ENCODE results near the gene PREX1.

The PREX1 gene

GRCh38 chr20:48702455-48702913, 125.3 kb downstream of the PREX1 start:
- DNase-seq (ENCODE audit: low read depth), result no peak

GRCh38 chr20:48701702-48702101, 126.1 kb downstream of the PREX1 start:
- DNase-seq (ENCODE audit: low read depth), result no peak

GRCh38 chr20:48698507-48699267, 129.1 kb downstream of the PREX1 start:
- no peak for DNase-seq (ENCODE audit: low read depth)

- no peak for DNase-seq (ENCODE audit: low read depth)
Measured at GRCh38 chr20:48697845-48698491, 129.8 kb downstream of the PREX1 start.

GRCh38 chr20:48696671-48697070, 131.1 kb downstream of the PREX1 start:
- no peak for DNase-seq (ENCODE audit: low read depth)

- no peak for DNase-seq (ENCODE audit: low read depth)
Measured at GRCh38 chr20:48695738-48696137, 132.1 kb downstream of the PREX1 start.

GRCh38 chr20:48695255-48695654, 132.5 kb downstream of the PREX1 start:
- DNase-seq (ENCODE audit: low read depth), result no peak

GRCh38 chr20:48694381-48694865, 133.4 kb downstream of the PREX1 start:
- no peak for DNase-seq (ENCODE audit: low read depth)

- no peak for DNase-seq (ENCODE audit: low read depth)
Measured at GRCh38 chr20:48691523-48691922, 136.3 kb downstream of the PREX1 start.

GRCh38 chr20:48690888-48691287, 136.9 kb downstream of the PREX1 start:
- no peak for DNase-seq (ENCODE audit: low read depth)

- DNase-seq (ENCODE audit: low read depth), result no peak
Measured at GRCh38 chr20:48689874-48690571, 137.8 kb downstream of the PREX1 start.

GRCh38 chr20:48689388-48689787, 138.4 kb downstream of the PREX1 start:
- DNase-seq (ENCODE audit: low read depth), result no peak

GRCh38 chr20:48688579-48688978, 139.2 kb downstream of the PREX1 start:
- no peak for DNase-seq (ENCODE audit: low read depth)

GRCh38 chr20:48687117-48687800, 140.5 kb downstream of the PREX1 start:
- DNase-seq (ENCODE audit: low read depth), result no peak

GRCh38 chr20:48686238-48687116, 141.3 kb downstream of the PREX1 start:
- no peak for DNase-seq (ENCODE audit: low read depth)

GRCh38 chr20:48685300-48685699, 142.5 kb downstream of the PREX1 start:
- no peak for DNase-seq (ENCODE audit: low read depth)

- no peak for DNase-seq (ENCODE audit: low read depth)
Measured at GRCh38 chr20:48684501-48685041, 143.2 kb downstream of the PREX1 start.

GRCh38 chr20:48683467-48684175, 144.2 kb downstream of the PREX1 start:
- DNase-seq (ENCODE audit: low read depth), result no peak

GRCh38 chr20:48682529-48683363, 145.1 kb downstream of the PREX1 start:
- DNase-seq (ENCODE audit: low read depth), result no peak
